ENCODE data around the gene MARCHF3.
"Not testable (repeated sequence)": the region's sequence is repeated elsewhere in the genome, so short reads cannot be mapped to it uniquely, and the experiment has no call there.

MARCHF3 gene

DNA sequence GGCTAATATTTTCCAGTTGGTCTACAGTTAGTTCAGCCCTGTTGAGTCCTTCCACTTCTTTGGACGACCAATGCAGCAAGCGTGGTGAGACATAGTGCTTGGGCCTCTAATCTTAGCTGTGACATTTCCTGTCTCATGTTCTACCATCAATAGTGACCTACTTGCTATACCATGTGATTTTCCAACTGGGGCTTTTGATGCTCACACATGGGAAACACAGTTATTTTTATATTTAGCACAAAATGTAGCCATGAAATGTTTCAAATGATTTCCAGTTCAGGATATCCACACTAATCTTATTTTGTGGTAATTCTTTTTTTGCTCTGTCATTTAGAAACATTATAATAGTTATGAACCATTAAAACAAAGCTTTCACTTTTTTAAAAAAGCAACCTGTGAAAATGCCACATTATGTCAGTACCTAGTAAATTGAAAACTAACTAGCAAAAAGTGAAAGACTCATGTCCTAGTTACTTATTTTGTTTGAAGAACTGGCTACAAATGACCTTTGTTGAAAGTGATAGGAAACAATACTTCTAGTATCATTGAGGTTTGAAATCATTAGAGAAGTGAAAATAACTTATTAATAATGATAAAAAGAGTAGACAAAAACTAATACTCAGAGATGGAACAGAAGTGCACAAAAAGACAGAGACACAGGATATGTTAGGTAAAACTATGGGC lies 18.3 kb downstream of the MARCHF3 start:
- peak; percentile 53 for FAIRE-seq
- no peak for TF ChIP-seq POLR2A (IDR thresholded peaks at IDR 0.05; ENCODE audit: low read depth, low read length)

DNA sequence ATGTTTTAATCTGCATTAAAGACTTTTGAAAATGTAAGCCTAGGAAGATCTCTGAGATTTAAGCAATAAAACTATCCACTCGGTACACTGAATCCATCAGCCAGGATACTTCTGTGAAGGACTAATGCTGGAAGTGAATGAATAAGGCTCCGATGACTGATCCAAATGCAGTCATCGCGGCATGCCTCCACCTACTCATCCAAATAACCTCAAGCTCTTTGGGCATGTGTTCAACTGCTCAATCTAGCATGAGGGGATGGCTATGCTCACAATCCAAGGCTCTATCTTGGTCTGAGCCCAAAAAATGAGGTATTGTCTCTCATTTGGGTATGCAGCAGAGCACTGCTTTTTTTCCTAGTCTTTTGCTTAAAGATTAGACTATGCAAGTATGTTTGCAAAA lies 19.2 kb downstream of the MARCHF3 start:
- FAIRE-seq: peak; percentile 99
- TF ChIP-seq POLR2A (IDR thresholded peaks at IDR 0.05; ENCODE audit: low read depth, low read length): no peak
- no peak for DNase-seq (ENCODE audit: insufficient read length, low spot score)

More for the DNA sequence above, 18.3 kb downstream of the MARCHF3 start:
- no peak for DNase-seq (ENCODE audit: insufficient read length, low spot score)

DNA sequence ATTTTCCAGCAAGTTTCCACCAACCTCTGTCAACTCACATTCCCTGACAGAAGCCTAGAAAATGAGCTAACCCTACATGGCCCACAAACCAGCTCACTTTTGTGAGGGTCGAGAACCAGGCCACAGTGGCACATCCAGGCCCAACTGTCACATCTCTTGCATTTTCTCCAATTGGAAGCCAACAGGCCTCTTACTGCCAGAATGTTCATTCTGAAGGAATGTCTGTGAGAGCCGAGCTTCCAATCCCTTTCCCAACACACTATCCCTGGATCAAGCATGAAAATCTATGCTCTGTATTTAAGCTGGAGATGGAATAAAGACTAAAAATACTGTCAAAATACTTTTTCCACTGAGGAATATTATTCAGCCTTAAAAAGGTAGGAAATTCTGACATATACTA lies 20.0 kb downstream of the MARCHF3 start:
- FAIRE-seq: no peak
- no peak for DNase-seq (ENCODE audit: insufficient read length, low spot score)
- no peak for TF ChIP-seq POLR2A (IDR thresholded peaks at IDR 0.05; ENCODE audit: low read depth, low read length)

DNA sequence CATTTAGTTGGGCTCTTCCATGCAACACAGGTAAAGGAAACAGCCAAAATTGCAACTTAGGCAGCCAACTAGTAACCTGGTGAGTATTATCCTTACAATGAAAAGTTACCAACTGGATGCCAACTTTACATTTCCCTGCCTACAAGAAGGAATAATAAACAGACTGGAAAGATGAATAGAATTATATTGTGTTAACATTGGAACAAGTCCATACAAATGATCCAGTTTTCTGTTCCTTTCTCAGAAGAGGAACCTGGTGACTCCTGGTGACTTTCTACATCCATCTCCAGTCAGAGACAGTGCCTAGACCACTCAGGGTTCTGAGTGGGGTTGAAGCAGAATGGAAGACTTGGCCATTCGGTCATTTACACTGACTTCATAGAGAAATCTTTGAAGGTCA lies 20.6 kb downstream of the MARCHF3 start:
- FAIRE-seq: no peak
- DNase-seq (ENCODE audit: insufficient read length, low spot score): no peak
- TF ChIP-seq POLR2A (IDR thresholded peaks at IDR 0.05; ENCODE audit: low read depth, low read length): no peak

DNA sequence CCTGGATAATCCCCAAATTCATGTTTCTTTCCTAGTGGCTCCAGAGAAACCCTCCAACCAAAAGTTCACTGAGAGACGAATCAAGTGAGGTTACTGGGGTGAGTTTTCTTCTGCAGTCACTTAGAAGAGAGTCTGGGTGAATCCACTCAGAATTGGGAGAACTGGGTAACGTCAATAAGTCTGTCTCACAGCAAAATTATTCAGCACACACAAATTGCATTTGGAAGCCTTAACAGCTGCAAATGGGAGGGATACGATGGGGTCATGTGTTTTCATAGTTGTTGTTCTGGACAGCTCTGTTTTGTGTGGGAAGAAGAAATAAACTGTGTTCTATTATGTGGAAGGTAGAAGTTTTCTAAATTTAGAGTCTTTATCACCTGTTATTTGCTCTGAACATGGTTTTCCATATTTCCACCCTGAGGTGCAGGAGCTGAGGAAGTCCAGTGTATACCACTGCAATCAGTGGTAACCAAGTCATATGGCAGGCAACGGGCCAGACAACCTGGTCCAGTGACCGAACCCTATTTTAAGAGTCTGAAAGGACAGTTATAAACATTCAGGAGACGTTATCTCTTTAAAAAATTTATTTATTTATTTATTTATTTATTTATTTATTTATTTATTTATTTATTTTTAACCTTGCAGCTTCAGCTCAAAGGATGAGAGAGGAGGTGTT lies 21.9 kb downstream of the MARCHF3 start:
- DNase-seq (ENCODE audit: insufficient read length, low spot score) (no peak), FAIRE-seq (no peak)
- TF ChIP-seq POLR2A (IDR thresholded peaks at IDR 0.05; ENCODE audit: low read depth, low read length): no peak

DNA sequence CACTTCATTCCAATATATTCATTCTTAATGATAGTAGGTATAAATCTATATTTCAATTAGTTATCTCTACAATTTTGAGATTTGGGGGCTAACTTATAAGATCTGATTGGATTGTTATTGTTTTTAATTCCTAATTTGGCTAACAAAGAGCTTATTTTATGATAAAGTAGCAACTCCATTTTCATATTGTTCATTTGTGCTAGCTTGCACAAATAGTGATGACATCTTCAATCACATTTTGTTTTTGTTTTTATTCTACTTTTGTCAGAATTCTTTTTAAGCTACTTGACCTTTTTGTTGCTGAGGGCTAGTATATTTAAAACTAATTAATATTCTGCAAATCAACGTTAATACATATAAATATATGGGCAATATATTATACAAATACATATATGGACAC lies 22.8 kb downstream of the MARCHF3 start:
- DNase-seq (ENCODE audit: insufficient read length, low spot score): no peak
- TF ChIP-seq POLR2A (IDR thresholded peaks at IDR 0.05; ENCODE audit: low read depth, low read length): no peak
- FAIRE-seq: no peak

DNA sequence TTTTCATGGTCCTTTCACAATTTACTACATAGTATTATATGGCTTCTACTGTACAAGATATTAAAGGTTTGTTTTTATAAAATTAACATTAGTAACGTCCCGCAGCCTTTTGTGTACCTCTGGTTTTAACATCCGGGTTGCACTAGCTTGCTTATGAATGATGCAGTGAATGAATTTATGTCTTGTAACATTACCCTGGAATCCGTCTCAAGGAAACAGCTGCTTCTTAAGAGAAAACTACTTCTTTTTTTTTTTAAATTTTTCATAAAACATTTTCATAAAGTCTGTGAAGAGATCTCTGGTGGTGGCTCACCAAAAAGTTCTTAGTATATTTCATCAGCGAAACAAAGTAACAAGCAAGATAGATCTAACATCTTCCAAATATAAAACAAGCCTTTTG lies 23.6 kb downstream of the MARCHF3 start:
- TF ChIP-seq POLR2A (IDR thresholded peaks at IDR 0.05; ENCODE audit: low read depth, low read length): no peak
- FAIRE-seq (no peak), DNase-seq (ENCODE audit: insufficient read length, low spot score) (no peak)

DNA sequence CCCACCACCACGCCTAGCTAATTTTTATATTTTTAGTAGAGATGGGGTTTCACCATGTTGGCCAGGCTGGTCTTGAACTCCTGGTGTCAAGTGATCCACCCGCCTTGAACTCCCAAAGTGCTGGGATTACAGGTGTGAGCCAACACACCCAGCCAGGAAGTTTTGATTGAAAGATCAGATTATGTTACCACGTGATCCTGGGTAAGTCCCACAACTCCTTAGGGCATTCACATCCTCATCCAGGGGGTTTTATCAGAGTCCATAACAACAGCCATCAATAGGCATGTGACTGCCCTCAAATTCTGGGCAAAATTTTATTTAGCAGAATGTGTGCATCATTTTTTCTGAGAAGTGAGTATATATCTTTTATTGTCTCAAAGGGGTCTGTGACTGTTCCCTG lies 25.1 kb downstream of the MARCHF3 start:
- not testable (repeated sequence) for DNase-seq (ENCODE audit: insufficient read length, low spot score); FAIRE-seq

DNA sequence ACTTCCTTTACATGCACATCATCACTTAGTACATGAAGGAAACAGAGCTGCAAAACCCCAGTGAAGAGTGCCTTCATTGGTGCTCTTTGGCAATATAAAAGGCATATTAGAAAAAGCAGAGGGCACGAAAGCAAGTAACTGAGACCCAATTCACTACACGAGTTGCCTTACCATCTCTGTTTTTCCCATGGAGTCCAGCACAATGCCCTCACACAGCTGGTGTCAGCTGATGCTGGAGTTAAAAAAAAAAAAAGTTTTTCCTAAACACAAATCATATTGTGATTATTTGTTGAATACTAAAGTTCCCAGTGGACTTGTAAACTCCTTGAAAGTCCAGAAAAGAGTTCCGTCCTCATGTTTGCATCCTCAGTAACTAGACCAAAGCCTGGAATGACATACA lies 25.6 kb downstream of the MARCHF3 start:
- TF ChIP-seq POLR2A (IDR thresholded peaks at IDR 0.05; ENCODE audit: low read depth, low read length): no peak
- FAIRE-seq (no peak), DNase-seq (ENCODE audit: insufficient read length, low spot score) (no peak)

DNA sequence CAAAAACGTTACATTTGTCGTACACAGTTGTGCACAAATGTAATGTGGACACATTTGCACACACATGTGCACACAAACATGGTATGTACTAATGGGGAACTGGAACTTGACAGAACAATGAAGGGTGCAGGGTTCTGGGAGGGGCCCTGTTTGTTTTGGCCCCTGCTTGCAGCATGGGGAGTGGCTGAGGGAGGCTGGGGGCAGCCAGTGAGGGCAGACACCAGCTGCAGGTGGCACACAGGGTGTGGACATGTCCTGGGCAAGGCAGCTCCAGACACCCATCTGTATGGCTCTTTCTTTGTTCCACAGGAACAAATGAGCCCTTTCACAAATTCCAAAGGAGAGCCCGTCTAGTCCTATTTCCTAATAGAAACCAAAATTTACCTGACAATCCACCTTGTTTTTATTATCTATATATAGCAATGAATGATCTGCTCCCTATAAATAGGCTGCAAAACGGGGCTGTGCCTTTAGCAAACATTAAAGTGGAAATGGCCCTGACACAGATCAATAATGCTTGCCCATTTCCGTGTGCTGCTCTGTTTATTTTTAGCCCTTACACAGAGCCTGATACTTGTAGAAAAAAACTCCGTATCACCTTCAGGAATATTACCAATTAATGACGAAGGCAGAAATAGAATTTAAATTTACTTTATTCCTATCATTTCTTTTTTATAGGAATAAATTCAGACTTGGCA lies 26.4 kb downstream of the MARCHF3 start:
- no peak for FAIRE-seq
- TF ChIP-seq POLR2A (IDR thresholded peaks at IDR 0.05; ENCODE audit: low read depth, low read length): no peak
- DNase-seq (ENCODE audit: insufficient read length, low spot score): no peak

DNA sequence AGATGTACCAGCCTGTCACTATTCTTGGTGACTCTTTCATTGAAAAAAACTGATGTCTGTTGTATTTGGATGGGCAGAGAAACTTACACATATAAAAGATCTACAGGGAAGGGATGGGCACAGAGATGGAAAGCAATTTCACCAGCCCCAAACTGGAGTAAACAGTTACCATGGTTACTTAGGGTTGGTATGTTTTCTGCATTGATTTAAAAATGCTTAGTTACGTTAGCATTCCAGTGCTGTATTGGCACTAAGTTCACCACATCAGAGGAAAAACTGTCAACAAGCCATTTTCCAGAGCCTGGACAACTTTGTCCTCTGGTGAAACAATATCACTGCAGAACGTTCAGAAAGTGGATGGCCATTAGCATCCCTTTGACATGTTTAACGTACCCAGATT lies 28.0 kb downstream of the MARCHF3 start:
- TF ChIP-seq POLR2A (IDR thresholded peaks at IDR 0.05; ENCODE audit: low read depth, low read length): no peak
- no peak for FAIRE-seq
- DNase-seq (ENCODE audit: insufficient read length, low spot score): no peak

DNA sequence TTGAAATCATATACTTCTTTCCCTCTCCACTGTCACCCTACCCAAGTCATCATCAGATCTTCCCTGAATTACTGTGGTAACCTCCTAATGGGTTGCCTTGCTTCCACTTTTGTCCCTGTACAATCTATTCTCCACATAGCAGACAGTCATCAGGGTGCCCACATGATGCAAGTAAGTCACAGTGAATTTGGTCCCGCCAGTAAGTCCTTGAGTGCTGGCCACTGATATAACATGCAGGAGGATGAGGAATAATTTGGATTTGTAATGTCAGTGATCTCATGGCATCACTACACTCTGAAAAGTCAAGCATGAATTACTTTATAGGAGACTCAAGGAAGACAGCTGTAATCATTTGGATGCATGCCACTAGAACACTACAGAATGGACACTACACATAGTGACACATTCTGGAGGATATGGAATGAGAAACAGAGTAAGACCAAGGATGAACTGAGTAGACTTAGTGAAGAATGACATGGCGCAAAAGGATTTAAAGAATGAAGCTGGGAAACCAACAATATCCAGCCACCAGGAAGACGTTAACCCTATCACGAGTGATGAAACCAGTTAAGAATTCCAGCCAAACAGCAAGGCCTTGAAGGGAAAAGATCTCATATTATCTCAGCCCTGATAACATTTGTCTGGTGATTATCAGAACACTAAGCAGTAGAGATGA lies 28.6 kb downstream of the MARCHF3 start:
- FAIRE-seq (peak; percentile 91), DNase-seq (ENCODE audit: insufficient read length, low spot score) (peak; percentile 40)
- no peak for TF ChIP-seq POLR2A (IDR thresholded peaks at IDR 0.05; ENCODE audit: low read depth, low read length)

DNA sequence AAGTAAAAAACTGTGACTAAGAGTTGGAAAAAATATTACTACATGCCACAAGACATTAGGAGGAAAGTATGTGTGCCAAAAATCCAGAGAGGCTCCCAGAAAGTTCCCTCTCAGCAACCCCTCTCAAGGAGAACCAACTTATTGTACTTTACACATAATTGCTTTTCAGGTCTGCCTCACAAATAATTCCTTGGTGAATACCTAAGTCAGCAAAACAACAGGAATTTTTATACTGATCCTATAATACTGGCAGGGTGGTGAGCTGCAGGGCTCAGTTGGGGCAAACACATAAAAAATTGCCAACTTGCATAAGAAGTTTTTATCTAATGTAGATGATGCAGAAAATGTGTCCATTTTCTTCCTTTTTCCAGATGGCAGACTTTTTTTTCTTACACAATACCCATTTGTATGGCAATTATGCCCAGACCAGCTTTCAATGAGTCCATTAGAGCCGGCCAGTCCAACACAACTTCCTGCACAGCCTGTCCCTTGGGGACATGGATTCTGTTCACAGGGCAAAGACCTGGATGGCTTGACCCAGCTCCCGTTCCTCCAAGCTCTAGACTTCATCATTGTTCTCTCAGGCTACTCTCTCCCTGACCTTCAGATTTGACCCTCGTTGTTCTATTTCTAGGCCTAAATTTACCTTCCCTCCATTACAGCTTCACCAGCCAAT lies 31.3 kb downstream of the MARCHF3 start:
- no peak for TF ChIP-seq POLR2A (IDR thresholded peaks at IDR 0.05; ENCODE audit: low read depth, low read length)
- DNase-seq (ENCODE audit: insufficient read length, low spot score): no peak
- no peak for FAIRE-seq

DNA sequence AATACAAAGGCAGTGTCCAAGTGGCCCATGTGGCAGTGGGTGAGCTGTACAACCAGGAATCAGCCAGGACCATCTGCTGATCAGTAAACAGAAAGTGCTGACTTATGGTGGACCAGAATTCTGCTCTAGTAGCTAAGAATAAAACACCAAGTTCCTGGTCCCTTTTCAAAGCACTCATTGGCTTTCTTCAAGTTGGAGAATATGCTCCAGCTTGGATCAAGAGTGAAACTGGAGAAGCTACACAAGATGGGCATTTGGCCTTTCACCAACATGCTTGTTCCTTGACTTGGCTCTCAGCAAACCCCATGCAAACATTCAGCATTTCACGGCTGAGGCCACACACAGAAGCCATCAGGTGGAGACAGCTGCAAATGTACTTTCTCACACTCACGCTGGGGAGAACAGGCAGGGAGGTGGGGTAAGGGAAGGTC lies 32.1 kb downstream of the MARCHF3 start:
- no peak for DNase-seq (ENCODE audit: insufficient read length, low spot score)
- no peak for FAIRE-seq
- TF ChIP-seq POLR2A (IDR thresholded peaks at IDR 0.05; ENCODE audit: low read depth, low read length): no peak

Data from H54 (cell line).